Suprapubic skin (tissue), 4 donors: ENCODE data around the gene OTUB2.

Experiments used
- POLR2A ChIP-seq, 2 donors: fragments of 450-650 bp; IDR thresholded peaks; one replicate each; pipeline ENCODE4 v1.6.1; 2017; ENCODE audit warnings: antibody characterized with exemption in 2 of 2, mild to moderate bottlenecking in 2 of 2, moderate library complexity in 2 of 2
- POLR2AphosphoS5 ChIP-seq, 3 donors: sonication (generic); formaldehyde crosslinking; IDR thresholded peaks; one replicate each; pipeline ENCODE4 v1.6.1; 2017; ENCODE audit warnings: antibody characterized with exemption in 3 of 3
- TF ChIP-seq, protein P1 (sequence below), 2 donors: fragments of 200-600 bp in 1 of 2; fragments of 450-650 bp in 1 of 2; sonication (generic) in 1 of 2; IDR thresholded peaks; one replicate each; pipeline ENCODE4 v1.5.1; 2016 to 2019; ENCODE audit warnings: antibody characterized with exemption in 2 of 2, mild to moderate bottlenecking in 1 of 2, moderate library complexity in 1 of 2

DNA sequence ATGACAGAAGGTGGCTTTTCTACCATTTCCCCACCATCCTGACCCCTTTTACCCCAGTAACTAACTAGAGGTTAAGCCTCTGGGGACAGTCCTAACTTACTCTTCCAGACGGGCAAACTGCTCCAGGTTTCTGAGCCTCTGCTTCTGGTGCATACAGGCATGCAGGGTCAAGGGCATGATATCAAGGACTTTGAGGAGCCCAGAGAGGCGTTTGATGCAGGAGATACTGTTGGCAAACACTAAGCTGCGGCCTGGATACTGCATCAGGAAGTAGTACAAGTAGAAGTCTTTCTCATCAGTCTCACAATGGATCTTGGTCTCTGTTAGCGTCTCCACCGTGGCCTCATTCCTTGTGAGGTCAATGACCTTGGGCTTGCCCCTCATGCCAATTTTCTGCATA lies 33.9 kb downstream of the OTUB2 start:
- TF ChIP-seq, protein P1, sequence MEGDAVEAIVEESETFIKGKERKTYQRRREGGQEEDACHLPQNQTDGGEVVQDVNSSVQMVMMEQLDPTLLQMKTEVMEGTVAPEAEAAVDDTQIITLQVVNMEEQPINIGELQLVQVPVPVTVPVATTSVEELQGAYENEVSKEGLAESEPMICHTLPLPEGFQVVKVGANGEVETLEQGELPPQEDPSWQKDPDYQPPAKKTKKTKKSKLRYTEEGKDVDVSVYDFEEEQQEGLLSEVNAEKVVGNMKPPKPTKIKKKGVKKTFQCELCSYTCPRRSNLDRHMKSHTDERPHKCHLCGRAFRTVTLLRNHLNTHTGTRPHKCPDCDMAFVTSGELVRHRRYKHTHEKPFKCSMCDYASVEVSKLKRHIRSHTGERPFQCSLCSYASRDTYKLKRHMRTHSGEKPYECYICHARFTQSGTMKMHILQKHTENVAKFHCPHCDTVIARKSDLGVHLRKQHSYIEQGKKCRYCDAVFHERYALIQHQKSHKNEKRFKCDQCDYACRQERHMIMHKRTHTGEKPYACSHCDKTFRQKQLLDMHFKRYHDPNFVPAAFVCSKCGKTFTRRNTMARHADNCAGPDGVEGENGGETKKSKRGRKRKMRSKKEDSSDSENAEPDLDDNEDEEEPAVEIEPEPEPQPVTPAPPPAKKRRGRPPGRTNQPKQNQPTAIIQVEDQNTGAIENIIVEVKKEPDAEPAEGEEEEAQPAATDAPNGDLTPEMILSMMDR (IDR thresholded peaks at IDR 0.05) = no peak
- no peak for TF ChIP-seq POLR2AphosphoS5 (IDR thresholded peaks at IDR 0.05)
- TF ChIP-seq POLR2A (IDR thresholded peaks at IDR 0.05) = no peak
